Neural crest cell (in vitro differentiated cells): ENCODE data around the gene TBK1. TPM values are rescaled to one million over a fixed set of nuclear protein-coding genes. Genes with fewer than 3 reads are reported as not detected.
"Not testable (repeated sequence)": the region's sequence is repeated elsewhere in the genome, so short reads cannot be mapped to it uniquely, and the experiment has no call there.

ENCODE experiments used
- DNase-seq: peaks from one replicate; pipeline ENCODE4 v3.0.0; 2021; ENCODE audit warnings: low read depth, mixed read lengths, low spot score
- H3K27ac Mint-ChIP-seq: one replicate; pipeline ENCODE4 v1.8.0; 2021; ENCODE audit warnings: mild to moderate bottlenecking, mixed read lengths; ENCODE audit not compliant: unreplicated experiment
- H3K27me3 Mint-ChIP-seq: 2 replicates; pipeline ENCODE4 v1.8.0; 2021; ENCODE audit warnings: low read depth, mild to moderate bottlenecking, mixed read lengths
- H3K36me3 Mint-ChIP-seq: 2 replicates; pipeline ENCODE4 v1.8.0; 2021; ENCODE audit warnings: low read depth, mild to moderate bottlenecking, mixed read lengths
- H3K4me1 Mint-ChIP-seq: 2 replicates; pipeline ENCODE4 v1.8.0; 2021; ENCODE audit warnings: mixed read lengths
- H3K4me3 Mint-ChIP-seq: one replicate; pipeline ENCODE4 v1.8.0; 2021; ENCODE audit warnings: mild to moderate bottlenecking, mixed read lengths
- H3K9me3 Mint-ChIP-seq: 2 replicates; pipeline ENCODE4 v1.8.0; 2021; ENCODE audit warnings: mixed read lengths
- CTCF ChIP-seq: fragments of 200-600 bp; sonication (generic); conservative IDR thresholded peaks from 2 replicates; pipeline ENCODE4 v1.5.0; 2021; ENCODE audit warnings: antibody characterized with exemption, mild to moderate bottlenecking
- total RNA-seq: library from RNA; stranded (reverse); gene quantifications from 2 replicates; pipeline ENCODE4 v1.2.1, GENCODE V29; 2021

TBK1 gene
- total RNA-seq, 1 donor from 2014 or later, result 16.4 TPM

DNA sequence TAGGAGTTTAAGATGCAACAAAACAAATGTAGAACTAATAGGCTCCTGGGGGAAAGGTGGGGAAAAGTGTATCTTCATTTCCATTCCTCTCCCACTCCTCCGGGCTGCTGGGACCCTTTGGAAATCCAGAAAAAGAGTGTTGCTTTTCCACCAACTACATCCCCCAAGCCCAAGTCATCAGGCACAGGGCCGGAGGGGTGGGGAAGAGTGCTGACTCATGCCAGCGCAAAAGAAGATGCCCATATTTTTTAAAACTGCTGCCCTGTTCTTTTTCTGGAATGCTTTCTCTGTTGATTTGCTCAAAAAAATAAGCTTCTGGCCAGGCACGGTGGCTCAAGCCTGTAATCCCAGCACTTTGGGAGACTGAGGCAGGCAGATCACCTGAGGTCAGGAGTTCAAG lies 70.9 kb downstream of the TBK1 start:
- H3K4me3 Mint-ChIP-seq, result no peak overlapping the region
- no peak for DNase-seq
- H3K4me1 Mint-ChIP-seq, result peaks cover 13% of the 10 kb centered on the region
- no peaks in the 10 kb centered on the region for H3K9me3 Mint-ChIP-seq
- no peaks in the 10 kb centered on the region for H3K27me3 Mint-ChIP-seq
- H3K27ac Mint-ChIP-seq, result no peak overlapping the region
- no peak for TF ChIP-seq CTCF
- H3K36me3 Mint-ChIP-seq, result no peaks in the 10 kb centered on the region

DNA sequence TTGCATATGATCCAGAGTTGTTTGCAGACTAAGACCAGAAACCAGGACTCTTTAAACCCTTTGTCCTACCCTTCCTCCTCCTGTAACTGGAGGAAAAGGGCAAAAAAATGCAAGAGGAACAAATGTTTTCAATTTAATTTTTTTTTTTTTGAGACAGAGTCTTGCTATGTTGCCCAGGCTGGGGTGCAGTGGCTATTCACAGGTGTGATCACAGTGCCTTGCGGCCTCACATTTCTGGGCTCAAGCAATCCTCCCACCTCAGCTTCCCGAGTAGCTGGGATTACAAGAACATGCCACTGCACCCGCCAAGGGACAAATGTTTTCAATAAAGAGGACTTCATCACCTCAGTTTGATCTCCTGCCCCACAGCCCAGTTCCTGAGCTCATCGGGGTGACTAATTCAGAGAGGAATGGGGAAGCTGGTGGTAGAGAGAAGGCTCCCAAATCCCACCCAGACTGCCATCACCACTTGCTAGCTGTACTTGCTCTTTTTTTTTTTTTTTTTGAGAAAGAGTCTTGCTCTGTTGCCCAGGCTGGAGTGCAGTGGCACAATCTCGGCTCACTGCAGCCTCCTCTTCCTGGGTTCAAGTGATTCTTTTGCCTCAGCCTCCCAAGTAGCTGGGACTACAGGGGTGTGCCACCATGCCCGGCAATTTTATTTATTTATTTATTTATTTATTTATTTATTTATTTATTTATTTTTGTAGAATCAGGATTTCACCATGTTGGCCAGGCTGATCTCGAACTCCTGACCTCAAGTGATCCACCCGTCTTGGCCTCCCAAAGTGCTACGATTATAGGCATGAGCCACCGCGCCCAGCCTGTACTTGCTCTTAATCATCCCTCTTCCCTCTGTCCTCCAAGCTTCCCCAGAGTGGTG lies 71.9 kb downstream of the TBK1 start:
- DNase-seq, H3K4me3 Mint-ChIP-seq, H3K27me3 Mint-ChIP-seq, H3K36me3 Mint-ChIP-seq, H3K9me3 Mint-ChIP-seq: not testable (repeated sequence)
- H3K27ac Mint-ChIP-seq, result peak overlapping the region; percentile 35
- peaks cover 13% of the 10 kb centered on the region for H3K4me1 Mint-ChIP-seq

DNA sequence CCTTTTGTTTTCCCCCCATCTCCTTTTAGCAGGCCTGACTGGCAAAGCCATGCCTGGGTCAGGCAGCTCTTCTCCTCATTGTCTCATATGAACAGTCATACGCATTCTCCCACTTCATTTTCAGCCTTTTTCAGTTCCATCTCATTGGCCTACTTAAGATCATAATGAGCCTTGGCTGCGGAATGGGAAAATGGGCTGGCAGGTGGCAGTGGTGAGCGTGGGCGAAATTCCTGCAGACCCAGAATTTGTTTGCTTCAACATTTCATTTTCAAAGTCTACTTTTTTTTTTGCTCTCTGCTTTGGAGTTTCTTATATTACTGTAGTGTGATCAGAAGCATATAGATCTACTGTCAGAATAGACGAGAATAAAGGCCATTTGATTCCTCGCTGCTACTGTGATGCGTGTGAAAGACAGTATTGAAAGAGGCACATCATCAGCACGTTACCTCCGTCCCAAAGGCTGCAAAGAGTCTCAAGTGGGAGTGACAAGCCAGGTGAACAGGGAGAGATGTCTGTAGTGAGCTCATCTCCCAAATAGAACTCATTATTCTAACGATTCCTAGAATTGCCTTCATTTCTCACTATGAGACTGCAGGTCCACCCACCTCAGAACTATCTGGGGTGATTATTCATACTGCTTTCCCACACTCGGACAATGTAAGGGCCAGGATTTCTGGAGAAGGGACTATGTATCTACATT lies 73.7 kb downstream of the TBK1 start:
- no peak for TF ChIP-seq CTCF
- no peaks in the 10 kb centered on the region for H3K36me3 Mint-ChIP-seq
- H3K4me1 Mint-ChIP-seq, result peaks cover 13% of the 10 kb centered on the region
- H3K27ac Mint-ChIP-seq, result no peak overlapping the region
- no peak for DNase-seq
- H3K9me3 Mint-ChIP-seq, result no peaks in the 10 kb centered on the region
- no peak overlapping the region for H3K4me3 Mint-ChIP-seq
- no peaks in the 10 kb centered on the region for H3K27me3 Mint-ChIP-seq

DNA sequence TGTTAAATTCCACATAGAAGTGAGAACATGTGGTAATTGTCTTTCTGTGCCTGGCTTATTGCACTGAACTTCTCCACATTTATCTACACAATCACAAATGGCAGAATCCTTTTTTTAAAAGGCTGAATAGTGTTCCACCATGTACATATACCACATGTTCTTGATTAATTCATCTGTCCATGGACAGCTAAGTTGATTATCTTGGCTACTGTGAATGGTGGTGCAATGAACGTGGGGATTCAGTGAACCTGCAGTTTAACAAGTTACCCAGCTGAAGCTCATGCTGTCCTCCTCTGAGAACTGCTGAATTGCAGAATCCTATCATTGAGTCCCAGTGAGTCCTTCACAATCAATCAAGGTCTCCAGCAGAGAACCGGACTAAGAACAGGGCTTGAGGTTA lies 74.9 kb downstream of the TBK1 start:
- H3K36me3 Mint-ChIP-seq, result no peaks in the 10 kb centered on the region
- H3K27ac Mint-ChIP-seq, result peak overlapping the region; percentile 22
- TF ChIP-seq CTCF, result no peak
- no peaks in the 10 kb centered on the region for H3K27me3 Mint-ChIP-seq
- DNase-seq, result no peak
- H3K9me3 Mint-ChIP-seq, result no peaks in the 10 kb centered on the region
- H3K4me3 Mint-ChIP-seq, result no peak overlapping the region
- peaks cover 15% of the 10 kb centered on the region for H3K4me1 Mint-ChIP-seq

DNA sequence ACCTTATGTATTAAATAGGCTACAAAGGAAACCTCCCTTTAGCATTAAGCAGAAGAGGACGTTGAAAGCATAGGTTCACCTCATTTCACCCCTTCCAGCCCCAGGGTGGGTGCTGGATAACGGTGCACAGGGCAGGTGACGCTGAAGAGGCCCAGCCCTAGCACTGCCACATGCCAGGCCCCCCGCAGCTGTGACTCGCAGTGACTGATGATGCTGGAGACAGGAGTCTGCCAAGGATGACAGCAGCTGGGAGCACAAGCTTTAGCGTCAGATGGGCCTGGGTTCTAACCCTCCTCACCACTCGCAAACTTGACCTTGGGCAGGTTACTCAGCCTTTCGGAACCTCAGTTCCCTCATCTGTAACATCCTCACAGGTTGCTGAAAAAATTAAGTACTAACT lies 76.7 kb downstream of the TBK1 start:
- Mint-ChIP-seq H3K9me3 (no peaks in the 10 kb centered on the region), H3K4me1 (peaks cover 9% of the 10 kb centered on the region), H3K4me3 (no peak overlapping the region), H3K36me3 (no peaks in the 10 kb centered on the region), H3K27ac (no peak overlapping the region), H3K27me3 (no peaks in the 10 kb centered on the region)
- no peak for TF ChIP-seq CTCF
- DNase-seq, result no peak

GRCh38 chr12:64530566-64530965 lies 78.6 kb downstream of the TBK1 start:
- TF ChIP-seq CTCF, result no peak
- Mint-ChIP-seq H3K27ac (no peak overlapping the region), H3K27me3 (no peaks in the 10 kb centered on the region), H3K36me3 (no peaks in the 10 kb centered on the region), H3K4me3 (no peak overlapping the region), H3K9me3 (no peaks in the 10 kb centered on the region), H3K4me1 (peaks cover 6% of the 10 kb centered on the region)
- no peak for DNase-seq
